ENCODE data around the gene HOXA9.

GRCh38 chr7:27161721-27162560, 3.4 kb downstream of the HOXA9 start:
- TF ChIP-seq CTCF (IDR thresholded peaks at IDR 0.05; ENCODE audit: low read length) = no peak
- TF ChIP-seq EZH2 (optimal IDR thresholded peaks at IDR 0.05; ENCODE audit: low read depth, low read length) = no peak
- TF ChIP-seq EZH2phosphoT487 (IDR thresholded peaks at IDR 0.05; ENCODE audit: low read length) = no peak

All from MM.1S (cell line).